ENCODE results near the gene SH3RF3. TPM values are rescaled to one million over a fixed set of nuclear protein-coding genes. Genes with fewer than 3 reads are reported as not detected.

Gene SH3RF3
- total RNA-seq, 2 donors from 2014 or later = 1.5 to 1.8 TPM

DNA sequence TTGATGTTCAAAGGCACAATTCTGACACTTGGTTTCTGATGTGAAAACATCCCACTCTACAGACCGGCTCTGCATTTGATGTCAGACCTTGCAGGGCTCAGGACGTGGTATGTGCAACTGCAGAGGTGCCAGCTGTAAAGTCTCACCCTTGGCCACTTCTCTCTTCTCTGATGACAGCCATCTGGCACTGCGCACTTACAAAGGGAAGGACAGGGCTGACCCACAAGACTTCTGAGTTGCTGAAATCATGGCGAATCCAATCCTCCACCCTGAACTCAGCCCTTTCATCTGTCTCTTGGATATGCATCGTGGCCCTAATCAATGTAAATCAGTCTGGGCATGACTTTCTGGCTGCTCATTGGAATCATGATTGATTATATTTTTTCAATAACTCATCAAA lies 402.2 kb downstream of the SH3RF3 start:
- Mint-ChIP-seq H3K27me3 (ENCODE audit: insufficient read depth) (peaks cover 3% of the 10 kb centered on the region), H3K4me3 (no peak overlapping the region), H3K4me1 (peaks cover 8% of the 10 kb centered on the region), H3K27ac (no peak overlapping the region), H3K36me3 (ENCODE audit: low read depth) (peaks cover 2% of the 10 kb centered on the region), H3K9me3 (peaks cover 8% of the 10 kb centered on the region)
- no peaks in the 10 kb centered on the region for H3K9me3 ChIP-seq (ENCODE audit: control insufficient read depth, low read length)
- no peaks in the 10 kb centered on the region for H3K36me3 ChIP-seq (ENCODE audit: control insufficient read depth, insufficient read depth, low read length)
- DNase-seq = peak; percentile 21
- H3K4me3 ChIP-seq (ENCODE audit: low read length) = no peak overlapping the region
- no peak overlapping the region for H3K9ac ChIP-seq (ENCODE audit: extremely low read depth, low read length, poor library complexity, severe bottlenecking)
- no peaks in the 10 kb centered on the region for H3K4me1 ChIP-seq (ENCODE audit: control insufficient read depth, insufficient read depth, low read length)
- H3K27me3 ChIP-seq (ENCODE audit: control insufficient read depth, insufficient read depth, low read length, poor library complexity, severe bottlenecking) = no peaks in the 10 kb centered on the region
- WGBS, 2 experiments (ENCODE audit: insufficient coverage in 1 of 2, insufficient read length in 1 of 2) = 92 to 94% methylated on average over 4 to 5 of the region's 5 CpGs
- TF ChIP-seq, protein P1, sequence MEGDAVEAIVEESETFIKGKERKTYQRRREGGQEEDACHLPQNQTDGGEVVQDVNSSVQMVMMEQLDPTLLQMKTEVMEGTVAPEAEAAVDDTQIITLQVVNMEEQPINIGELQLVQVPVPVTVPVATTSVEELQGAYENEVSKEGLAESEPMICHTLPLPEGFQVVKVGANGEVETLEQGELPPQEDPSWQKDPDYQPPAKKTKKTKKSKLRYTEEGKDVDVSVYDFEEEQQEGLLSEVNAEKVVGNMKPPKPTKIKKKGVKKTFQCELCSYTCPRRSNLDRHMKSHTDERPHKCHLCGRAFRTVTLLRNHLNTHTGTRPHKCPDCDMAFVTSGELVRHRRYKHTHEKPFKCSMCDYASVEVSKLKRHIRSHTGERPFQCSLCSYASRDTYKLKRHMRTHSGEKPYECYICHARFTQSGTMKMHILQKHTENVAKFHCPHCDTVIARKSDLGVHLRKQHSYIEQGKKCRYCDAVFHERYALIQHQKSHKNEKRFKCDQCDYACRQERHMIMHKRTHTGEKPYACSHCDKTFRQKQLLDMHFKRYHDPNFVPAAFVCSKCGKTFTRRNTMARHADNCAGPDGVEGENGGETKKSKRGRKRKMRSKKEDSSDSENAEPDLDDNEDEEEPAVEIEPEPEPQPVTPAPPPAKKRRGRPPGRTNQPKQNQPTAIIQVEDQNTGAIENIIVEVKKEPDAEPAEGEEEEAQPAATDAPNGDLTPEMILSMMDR (conservative IDR thresholded peaks at IDR 0.05) = no peak
- no peak overlapping the region for H3K27ac ChIP-seq (ENCODE audit: low read depth, low read length)

DNA sequence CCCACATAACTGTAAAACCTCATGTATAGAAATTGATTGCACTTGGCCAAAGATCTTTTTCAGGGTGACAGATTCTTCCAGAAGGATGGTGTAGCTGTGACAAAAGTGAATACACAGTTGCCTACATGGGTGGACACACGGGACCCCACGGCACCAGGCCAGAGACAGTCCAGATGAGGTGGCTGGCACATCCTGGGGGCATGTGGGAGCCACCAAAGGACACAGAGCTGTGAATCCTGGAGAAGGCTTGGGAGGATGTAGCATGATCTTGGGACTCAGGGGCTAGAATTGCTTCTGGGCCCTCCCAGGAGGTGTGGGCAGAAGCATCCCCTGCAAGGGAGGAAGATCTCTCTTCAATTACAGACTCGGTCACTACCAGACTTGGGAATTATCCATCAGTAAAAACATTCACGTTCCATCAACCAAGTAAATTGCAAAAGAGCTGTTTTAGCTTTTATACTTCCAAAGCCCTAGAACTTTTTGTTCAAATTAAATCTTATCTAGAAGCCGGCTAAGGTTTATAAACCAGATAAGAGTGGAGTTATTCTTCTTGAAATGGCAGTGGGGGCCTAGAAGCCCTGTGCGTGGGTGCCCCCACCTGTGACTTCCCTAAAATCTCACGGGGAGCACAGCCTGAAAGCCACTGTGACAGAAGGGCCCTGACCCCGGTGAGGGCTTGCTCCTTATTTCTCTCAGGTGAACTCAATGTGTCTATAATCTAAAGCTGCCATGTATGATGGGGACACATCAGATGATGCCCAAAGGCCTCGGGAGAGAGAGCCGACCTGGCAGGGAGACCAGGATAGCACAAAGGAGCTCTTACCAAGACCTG lies 403.1 kb downstream of the SH3RF3 start:
- no peak for DNase-seq
- H3K4me3 Mint-ChIP-seq = no peak overlapping the region
- H3K27ac Mint-ChIP-seq = no peak overlapping the region
- Histone ChIP-seq H3K36me3 (ENCODE audit: control insufficient read depth, insufficient read depth, low read length) (no peaks in the 10 kb centered on the region), H3K9me3 (ENCODE audit: control insufficient read depth, low read length) (no peaks in the 10 kb centered on the region), H3K4me3 (ENCODE audit: low read length) (no peak overlapping the region), H3K9ac (ENCODE audit: extremely low read depth, low read length, poor library complexity, severe bottlenecking) (no peak overlapping the region), H3K4me1 (ENCODE audit: control insufficient read depth, insufficient read depth, low read length) (no peaks in the 10 kb centered on the region), H3K27ac (ENCODE audit: low read depth, low read length) (no peak overlapping the region), H3K27me3 (ENCODE audit: control insufficient read depth, insufficient read depth, low read length, poor library complexity, severe bottlenecking) (no peaks in the 10 kb centered on the region)
- H3K9me3 Mint-ChIP-seq = peaks cover 17% of the 10 kb centered on the region
- TF ChIP-seq, protein P1 (conservative IDR thresholded peaks at IDR 0.05) = no peak
- peaks cover 8% of the 10 kb centered on the region for H3K4me1 Mint-ChIP-seq
- 92 to 93% methylated on average over 5 to 10 of the region's 10 CpGs for WGBS, 2 experiments (ENCODE audit: insufficient coverage in 1 of 2, insufficient read length in 1 of 2)
- H3K36me3 Mint-ChIP-seq (ENCODE audit: low read depth) = peaks cover 7% of the 10 kb centered on the region
- H3K27me3 Mint-ChIP-seq (ENCODE audit: insufficient read depth) = peaks cover 3% of the 10 kb centered on the region

- H3K4me3 Mint-ChIP-seq = no peak overlapping the region
- H3K36me3 Mint-ChIP-seq (ENCODE audit: low read depth) = peaks cover 7% of the 10 kb centered on the region
- Histone ChIP-seq H3K36me3 (ENCODE audit: control insufficient read depth, insufficient read depth, low read length) (no peaks in the 10 kb centered on the region), H3K9ac (ENCODE audit: extremely low read depth, low read length, poor library complexity, severe bottlenecking) (no peak overlapping the region), H3K4me1 (ENCODE audit: control insufficient read depth, insufficient read depth, low read length) (no peaks in the 10 kb centered on the region), H3K4me3 (ENCODE audit: low read length) (no peak overlapping the region), H3K9me3 (ENCODE audit: control insufficient read depth, low read length) (no peaks in the 10 kb centered on the region), H3K27me3 (ENCODE audit: control insufficient read depth, insufficient read depth, low read length, poor library complexity, severe bottlenecking) (no peaks in the 10 kb centered on the region), H3K27ac (ENCODE audit: low read depth, low read length) (no peak overlapping the region)
- WGBS, 2 experiments (ENCODE audit: insufficient coverage in 1 of 2, insufficient read length in 1 of 2) = 88 to 100% methylated on average over 1 to 5 of the region's 5 CpGs
- H3K4me1 Mint-ChIP-seq = peaks cover 8% of the 10 kb centered on the region
- no peak for DNase-seq
- TF ChIP-seq, protein P1 (conservative IDR thresholded peaks at IDR 0.05) = no peak
- H3K27me3 Mint-ChIP-seq (ENCODE audit: insufficient read depth) = peaks cover 3% of the 10 kb centered on the region
- H3K27ac Mint-ChIP-seq = no peak overlapping the region
- H3K9me3 Mint-ChIP-seq = peaks cover 21% of the 10 kb centered on the region
These were observed 403.7 kb downstream of the SH3RF3 start for GRCh38 chr2:109532728-109533076.
